Raji (cell line): ENCODE measurements around the gene DNAH8.

Experiments
- POLR2A ChIP-seq: IDR thresholded peaks from 2 replicates; pipeline ENCODE4 v1.6.1; 2011; ENCODE audit warnings: low read depth, low read length, control low read depth; ENCODE audit not compliant: insufficient read depth

Gene DNAH8

DNA sequence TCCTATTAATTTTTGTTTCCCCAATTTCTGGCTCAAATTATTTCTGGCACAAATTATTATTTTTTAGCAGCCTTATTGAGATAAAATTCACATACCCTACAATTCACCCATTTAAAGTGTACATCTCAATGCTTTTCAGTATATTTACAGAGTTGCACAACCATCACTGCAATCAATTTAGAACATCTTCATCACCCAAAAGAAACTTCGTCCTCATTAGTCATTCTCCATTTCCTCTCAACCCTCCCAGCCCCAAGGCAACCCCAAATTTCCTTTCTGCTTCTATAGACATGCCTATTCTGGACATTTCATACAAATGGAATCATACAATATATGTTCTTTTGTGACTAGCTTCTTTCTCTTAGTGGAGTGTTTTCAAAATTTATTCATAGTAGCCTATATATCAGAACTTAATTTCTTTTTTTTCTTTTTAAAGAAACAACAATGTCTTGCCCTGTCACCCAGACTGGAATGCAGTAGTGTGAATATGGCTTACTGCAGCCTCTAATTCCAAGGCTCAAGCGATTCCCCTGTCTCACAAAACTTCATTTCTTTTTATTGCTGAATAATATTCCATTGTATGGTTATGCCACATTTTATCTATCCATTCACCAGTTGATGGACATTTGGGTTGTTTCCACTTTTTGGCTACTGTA lies 84.5 kb downstream of the DNAH8 start:
- no peak for TF ChIP-seq POLR2A

DNA sequence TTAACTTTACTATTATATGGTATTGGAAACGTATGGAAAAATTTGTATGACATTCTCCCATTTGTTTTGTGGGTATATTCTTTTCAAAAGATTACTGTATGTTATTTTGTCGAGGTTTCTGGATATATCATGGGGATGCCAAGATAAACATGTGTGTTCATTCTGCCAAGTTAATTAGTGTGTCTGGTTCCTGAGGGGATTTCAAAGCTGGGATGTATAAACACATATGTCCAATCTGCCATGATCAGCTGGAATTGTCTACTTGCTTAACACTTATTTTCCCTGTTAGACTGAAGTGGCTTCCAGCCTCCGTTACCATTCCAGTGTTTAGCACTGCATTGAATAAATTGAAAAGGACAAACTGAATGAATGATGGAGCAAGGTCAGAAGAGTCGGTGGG lies 86.2 kb downstream of the DNAH8 start:
- TF ChIP-seq POLR2A = no peak

DNA sequence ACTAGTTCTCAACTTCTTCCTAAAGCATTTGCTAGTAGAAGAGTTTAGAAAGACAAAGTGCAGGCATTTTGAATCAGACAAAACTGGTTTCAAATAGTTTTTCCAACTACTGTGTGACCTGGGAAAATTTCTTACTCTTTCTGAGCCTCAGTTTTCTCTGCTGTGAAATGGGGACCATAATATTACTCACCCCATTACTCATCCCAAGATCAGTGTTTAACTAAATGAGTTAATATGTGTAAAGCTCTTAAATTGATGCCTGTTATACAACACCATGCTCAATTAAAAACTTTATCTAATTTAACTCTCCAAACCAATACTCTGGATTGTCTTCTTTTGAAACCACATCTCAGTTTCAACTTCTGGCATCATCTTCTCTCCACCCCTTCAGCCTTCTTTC lies 87.4 kb downstream of the DNAH8 start:
- no peak for TF ChIP-seq POLR2A

DNA sequence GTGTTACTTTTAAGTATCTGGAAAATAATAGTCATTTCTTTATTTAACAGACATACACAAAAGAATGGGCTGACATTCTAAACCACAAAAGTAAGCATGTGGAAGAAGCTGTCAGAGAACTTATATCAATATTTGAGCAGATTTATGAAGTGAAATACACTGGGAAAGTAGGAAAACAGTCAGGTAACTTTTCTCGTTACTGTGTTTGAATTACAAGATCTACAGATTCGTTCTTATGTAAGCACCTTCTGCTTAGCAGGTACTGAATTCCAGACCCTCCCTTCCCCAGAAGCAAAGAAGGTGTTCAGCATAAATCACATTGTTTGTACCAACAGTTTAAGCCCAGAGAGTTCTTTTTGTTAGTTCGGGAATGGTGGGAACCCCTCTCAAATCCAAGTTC lies 88.0 kb downstream of the DNAH8 start:
- no peak for TF ChIP-seq POLR2A

DNA sequence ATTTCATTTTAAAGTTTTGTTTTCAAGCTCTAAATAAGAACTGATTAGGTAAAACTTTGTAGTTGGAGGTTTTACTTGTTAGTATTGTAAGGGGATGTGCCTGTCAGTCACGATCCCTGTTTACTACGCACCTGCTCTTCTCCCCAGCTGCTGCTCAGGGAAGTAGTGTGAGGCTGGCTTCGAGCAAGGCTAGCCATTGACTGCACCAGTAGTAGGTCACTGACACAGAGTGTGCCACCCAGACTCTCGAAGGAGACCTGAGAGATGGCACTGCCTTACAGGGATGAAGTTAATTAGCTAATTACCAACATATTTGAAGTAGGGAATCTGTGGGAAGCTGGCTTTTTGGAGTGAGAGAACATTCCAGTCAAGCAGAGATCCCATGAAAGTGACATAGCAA lies 89.2 kb downstream of the DNAH8 start:
- TF ChIP-seq POLR2A = no peak

DNA sequence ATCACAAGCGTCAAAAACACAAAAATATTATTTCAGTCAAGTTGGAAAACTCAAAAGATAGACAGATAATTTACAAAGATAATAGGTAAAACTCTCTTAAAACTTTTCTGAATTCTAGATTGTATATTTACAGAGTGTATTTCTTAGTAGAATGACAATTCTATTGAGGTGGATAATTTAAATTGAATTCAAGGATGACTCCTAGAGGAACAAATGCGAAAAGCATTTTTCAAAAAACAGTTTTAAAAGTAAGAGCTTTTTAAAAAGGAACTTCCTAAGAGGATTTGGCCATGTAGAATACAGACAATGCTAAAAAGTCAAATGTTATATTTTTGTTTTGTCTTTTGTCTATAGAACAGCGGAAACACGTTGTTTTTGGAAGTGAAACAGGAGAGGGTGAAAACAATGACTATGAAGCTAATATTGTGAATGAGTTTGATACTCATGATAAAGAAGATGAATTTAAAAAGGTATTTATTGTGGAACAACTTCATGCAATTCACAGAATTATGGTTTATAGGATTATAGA lies 90.1 kb downstream of the DNAH8 start:
- no peak for TF ChIP-seq POLR2A

GRCh38 chr6:38805692-38806091 lies 90.6 kb downstream of the DNAH8 start:
- no peak for TF ChIP-seq POLR2A

- TF ChIP-seq POLR2A = no peak
Measured at GRCh38 chr6:38806271-38806670, 91.2 kb downstream of the DNAH8 start.

DNA sequence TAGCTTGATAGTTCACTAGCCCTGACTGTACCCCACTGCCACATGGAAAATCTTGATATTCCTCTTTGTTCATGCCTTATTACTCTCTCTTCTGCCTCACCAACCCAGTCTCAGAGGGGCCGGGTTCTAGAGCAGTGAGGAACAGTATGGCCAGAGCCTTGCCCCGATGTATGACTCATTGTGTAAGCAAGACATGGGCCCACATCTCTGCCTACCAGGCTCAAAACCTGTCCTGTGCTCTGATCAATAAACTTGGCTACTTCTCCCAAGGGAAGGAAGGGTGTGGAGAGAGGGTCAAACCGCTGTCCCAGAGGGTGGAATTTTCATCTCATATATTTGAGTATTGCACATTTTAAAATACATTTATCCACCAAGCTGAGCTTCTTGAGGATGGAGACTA lies 91.7 kb downstream of the DNAH8 start:
- no peak for TF ChIP-seq POLR2A

- no peak for TF ChIP-seq POLR2A
Measured at GRCh38 chr6:38808039-38808438, 92.9 kb downstream of the DNAH8 start.

GRCh38 chr6:38813041-38813823 lies 98.1 kb downstream of the DNAH8 start:
- TF ChIP-seq POLR2A = no peak

DNA sequence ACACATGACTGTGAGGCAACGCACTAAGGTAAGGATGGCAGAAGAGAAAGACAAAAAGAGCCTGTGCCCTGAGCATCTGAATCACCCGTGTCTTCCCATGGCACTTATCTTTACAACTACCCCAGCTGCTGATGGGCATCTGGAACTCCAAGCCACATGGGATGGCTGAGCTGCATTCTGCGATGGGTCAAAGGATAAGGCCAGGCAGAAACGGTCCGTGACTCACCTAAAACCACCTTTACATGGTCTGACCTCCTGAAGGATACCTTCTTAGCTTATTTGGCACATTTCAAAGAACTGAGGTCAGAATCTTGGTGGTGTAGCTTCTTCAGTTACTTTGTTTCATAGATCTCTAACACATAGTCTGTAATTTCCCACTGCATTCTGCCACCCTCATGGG lies 99.7 kb downstream of the DNAH8 start:
- no peak for TF ChIP-seq POLR2A

- no peak for TF ChIP-seq POLR2A
Measured at GRCh38 chr6:38815250-38815649, 100.1 kb downstream of the DNAH8 start.

DNA sequence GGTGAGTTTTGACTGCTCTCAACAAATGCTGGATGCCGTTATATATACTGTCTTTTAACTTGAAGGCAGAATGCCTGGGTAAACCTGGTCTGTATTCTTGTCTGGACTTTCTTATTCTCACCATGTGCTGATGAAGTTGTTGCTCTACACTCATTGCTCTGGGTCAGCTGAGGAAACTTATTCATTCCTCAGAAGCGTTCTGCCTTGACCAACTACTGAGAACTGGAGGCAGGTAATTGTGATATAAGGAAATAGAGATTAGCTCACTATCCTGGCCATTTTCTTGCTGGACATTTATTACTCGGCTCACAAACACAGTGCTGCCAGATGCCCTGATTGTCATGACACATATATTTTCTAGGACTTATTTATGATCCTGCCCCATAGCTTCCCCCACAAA lies 103.6 kb downstream of the DNAH8 start:
- TF ChIP-seq POLR2A = no peak

DNA sequence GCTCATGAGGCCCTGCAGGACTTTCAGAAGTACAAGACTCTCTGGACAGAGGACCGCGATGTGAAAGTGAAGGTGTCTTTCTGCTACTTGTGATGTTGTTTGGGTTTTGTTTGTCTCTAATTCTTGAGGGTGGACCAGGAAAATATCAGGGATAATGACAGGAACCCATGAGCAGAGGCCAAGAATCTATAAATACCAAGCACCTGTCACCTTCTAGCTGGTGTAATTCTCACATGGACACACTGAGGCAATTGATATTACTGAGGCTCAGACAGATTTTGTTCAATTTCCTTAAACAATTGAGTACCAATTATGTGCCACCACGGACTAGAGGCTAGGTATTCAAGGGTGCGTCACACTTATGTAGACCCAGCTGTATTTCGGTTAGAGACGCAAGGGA lies 107.9 kb downstream of the DNAH8 start:
- no peak for TF ChIP-seq POLR2A

GRCh38 chr6:38824243-38824894 lies 109.3 kb downstream of the DNAH8 start:
- no peak for TF ChIP-seq POLR2A

DNA sequence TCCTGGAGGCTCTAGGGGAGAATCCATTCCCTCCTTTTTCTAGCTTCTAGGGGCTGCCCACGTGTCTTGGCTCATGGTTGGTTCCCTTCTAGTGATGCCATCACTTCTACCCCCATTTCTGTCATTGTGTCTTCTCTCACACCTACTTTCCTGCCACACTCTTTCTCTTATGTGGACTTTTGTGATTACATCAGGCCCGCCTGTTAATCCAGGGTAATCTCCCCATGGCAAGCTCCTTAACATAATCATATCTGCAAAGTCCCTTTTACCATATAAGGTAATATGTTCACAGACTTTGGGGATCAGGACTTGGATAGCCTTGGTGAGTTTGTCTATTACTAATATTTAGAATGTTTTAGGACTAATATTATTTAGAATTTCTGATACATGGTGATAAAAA lies 111.9 kb downstream of the DNAH8 start:
- no peak for TF ChIP-seq POLR2A

DNA sequence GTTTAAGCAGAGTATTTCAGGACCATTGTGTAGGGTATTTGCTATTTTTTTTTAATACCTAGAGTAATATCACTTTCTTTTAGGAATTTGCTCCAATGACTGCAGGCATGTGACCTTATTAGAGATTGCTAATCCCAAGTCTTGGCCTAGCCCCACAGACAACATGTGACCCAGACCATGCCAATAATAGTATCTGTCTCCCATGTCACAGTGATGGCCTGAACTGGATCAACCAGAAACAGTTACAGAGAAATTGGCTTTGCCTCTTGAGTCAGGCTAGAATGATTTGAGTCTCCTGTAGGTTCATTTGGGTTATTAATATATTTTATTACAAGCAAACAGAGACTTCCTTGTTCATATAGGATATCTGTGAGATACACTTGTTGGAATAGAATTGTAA lies 116.8 kb downstream of the DNAH8 start:
- no peak for TF ChIP-seq POLR2A
